Measurements from ENCODE around the gene PABPN1L.

The PABPN1L gene

DNA sequence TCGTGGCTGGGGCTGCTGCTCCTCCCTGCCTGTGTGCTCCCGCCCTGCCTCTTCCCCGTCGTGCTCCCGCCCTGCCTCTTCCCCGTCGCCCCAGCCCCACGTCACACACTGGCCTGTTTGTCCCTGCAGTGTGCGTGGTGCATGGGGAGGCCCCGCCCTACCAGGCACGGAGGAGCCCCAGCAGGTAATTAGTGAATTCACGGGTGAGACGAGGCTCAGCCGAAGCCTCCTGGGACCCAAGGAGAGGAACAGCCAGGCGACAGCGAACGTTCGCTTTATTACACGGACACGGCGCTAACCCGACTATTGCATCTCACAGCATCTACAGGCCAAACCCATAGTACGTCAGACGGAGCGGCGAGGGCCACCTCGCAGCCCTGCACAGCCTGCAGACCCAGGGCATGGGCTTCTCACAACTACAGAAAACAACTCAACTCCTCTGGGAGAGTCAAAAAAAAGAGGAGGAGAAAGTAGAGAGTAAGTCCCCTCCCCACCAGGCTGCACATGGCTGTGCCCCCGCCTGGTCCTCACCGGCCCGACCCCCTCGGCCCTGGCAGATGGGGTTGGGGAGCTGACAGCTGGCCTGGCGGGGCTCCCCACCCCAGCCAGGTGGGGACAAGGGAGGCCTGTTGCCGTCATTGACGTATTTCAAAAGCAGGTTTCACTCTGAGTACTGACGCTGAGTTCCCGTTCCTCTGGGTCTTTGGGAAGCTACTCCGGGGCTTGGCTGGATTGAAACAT, 4.3 kb upstream of the PABPN1L start:
- Histone ChIP-seq H3K4ac (ENCODE audit: low read depth, low read length) (no peak overlapping the region), H2BK5ac (ENCODE audit: low read depth, low read length, poor library complexity) (no peak overlapping the region), H4K8ac (ENCODE audit: low read depth, low read length) (no peak overlapping the region), H4K91ac (ENCODE audit: low read depth, low read length) (no peak overlapping the region), H2BK12ac (ENCODE audit: low read length) (no peak overlapping the region), H3K14ac (ENCODE audit: low read length) (no peak overlapping the region), H3K9ac (ENCODE audit: low read length) (no peak overlapping the region), H2BK120ac (ENCODE audit: insufficient read depth, low read length, poor library complexity) (no peak overlapping the region), H3K27ac (ENCODE audit: low read depth, low read length) (no peak overlapping the region), H2AK5ac (ENCODE audit: low read length) (no peak overlapping the region), H3K4me1 (ENCODE audit: control insufficient read depth in 1 of 2, insufficient read depth in 2 of 2, low read length in 2 of 2) (no peaks in the 10 kb centered on the region), H3K79me2 (ENCODE audit: control insufficient read depth, insufficient read depth, low read length, poor library complexity) (no peaks in the 10 kb centered on the region), H3K4me2 (ENCODE audit: low read length) (no peak overlapping the region), H4K12ac (ENCODE audit: low read depth, low read length) (no peak overlapping the region), H3K27me3 (ENCODE audit: insufficient read depth, low read length) (no peaks in the 10 kb centered on the region), H3K18ac (ENCODE audit: low read length) (no peak overlapping the region), H3K4me3 (ENCODE audit: low read depth, low read length) (no peak overlapping the region), H3K79me1 (ENCODE audit: low read length) (no peaks in the 10 kb centered on the region), H2AFZ (ENCODE audit: insufficient read depth, low read length, poor library complexity) (no peak overlapping the region), H3K36me3 (ENCODE audit: control insufficient read depth in 1 of 2, insufficient read depth in 2 of 2, low read length in 2 of 2) (no peaks in the 10 kb centered on the region), H3K9me3 (ENCODE audit: insufficient read depth, low read depth, low read length) (no peaks in the 10 kb centered on the region), H3K23ac (ENCODE audit: low read length) (no peak overlapping the region)
- no peak for DNase-seq
- WGBS (ENCODE audit: extremely low coverage, insufficient coverage, insufficient read length) = no CpG with 5 or more reads among the region's 37 CpGs

DNA sequence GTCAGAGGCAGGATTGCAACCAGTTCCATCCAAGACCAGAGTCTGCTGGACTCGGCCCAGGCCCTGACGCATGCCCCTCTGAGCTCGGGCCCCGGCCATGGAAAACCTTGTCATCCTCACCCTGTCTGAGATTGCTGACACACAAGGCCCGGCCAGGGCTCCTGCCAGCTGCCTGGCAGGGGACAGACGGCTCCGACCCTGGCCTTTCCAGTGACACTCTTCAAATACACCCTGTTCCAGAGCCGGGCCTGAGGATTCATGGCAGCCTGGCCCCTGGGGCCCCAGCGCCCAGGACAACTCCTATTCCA, 3.2 kb upstream of the PABPN1L start:
- H4K8ac ChIP-seq (ENCODE audit: low read depth, low read length) = no peak overlapping the region
- H3K14ac ChIP-seq (ENCODE audit: low read length) = no peak overlapping the region
- H2BK5ac ChIP-seq (ENCODE audit: low read depth, low read length, poor library complexity) = no peak overlapping the region
- no peak overlapping the region for H4K91ac ChIP-seq (ENCODE audit: low read depth, low read length)
- no peak overlapping the region for H2AK5ac ChIP-seq (ENCODE audit: low read length)
- no peak overlapping the region for H2BK120ac ChIP-seq (ENCODE audit: insufficient read depth, low read length, poor library complexity)
- no peak overlapping the region for H3K27ac ChIP-seq (ENCODE audit: low read depth, low read length)
- no peak overlapping the region for H3K4ac ChIP-seq (ENCODE audit: low read depth, low read length)
- H3K36me3 ChIP-seq (ENCODE audit: control insufficient read depth in 1 of 2, insufficient read depth in 2 of 2, low read length in 2 of 2) = no peaks in the 10 kb centered on the region
- no peaks in the 10 kb centered on the region for H3K27me3 ChIP-seq (ENCODE audit: insufficient read depth, low read length)
- no peaks in the 10 kb centered on the region for H3K79me1 ChIP-seq (ENCODE audit: low read length)
- no peak overlapping the region for H2AFZ ChIP-seq (ENCODE audit: insufficient read depth, low read length, poor library complexity)
- H2BK12ac ChIP-seq (ENCODE audit: low read length) = no peak overlapping the region
- no peak overlapping the region for H3K18ac ChIP-seq (ENCODE audit: low read length)
- no peak overlapping the region for H3K4me3 ChIP-seq (ENCODE audit: low read depth, low read length)
- H3K23ac ChIP-seq (ENCODE audit: low read length) = no peak overlapping the region
- H3K9me3 ChIP-seq (ENCODE audit: insufficient read depth, low read depth, low read length) = no peaks in the 10 kb centered on the region
- WGBS (ENCODE audit: extremely low coverage, insufficient coverage, insufficient read length) = no CpG with 5 or more reads among the region's 9 CpGs
- DNase-seq = no peak
- H3K4me2 ChIP-seq (ENCODE audit: low read length) = no peak overlapping the region
- H3K4me1 ChIP-seq (ENCODE audit: control insufficient read depth in 1 of 2, insufficient read depth in 2 of 2, low read length in 2 of 2) = no peaks in the 10 kb centered on the region
- H3K79me2 ChIP-seq (ENCODE audit: control insufficient read depth, insufficient read depth, low read length, poor library complexity) = no peaks in the 10 kb centered on the region
- no peak overlapping the region for H4K12ac ChIP-seq (ENCODE audit: low read depth, low read length)
- H3K9ac ChIP-seq (ENCODE audit: low read length) = no peak overlapping the region

DNA sequence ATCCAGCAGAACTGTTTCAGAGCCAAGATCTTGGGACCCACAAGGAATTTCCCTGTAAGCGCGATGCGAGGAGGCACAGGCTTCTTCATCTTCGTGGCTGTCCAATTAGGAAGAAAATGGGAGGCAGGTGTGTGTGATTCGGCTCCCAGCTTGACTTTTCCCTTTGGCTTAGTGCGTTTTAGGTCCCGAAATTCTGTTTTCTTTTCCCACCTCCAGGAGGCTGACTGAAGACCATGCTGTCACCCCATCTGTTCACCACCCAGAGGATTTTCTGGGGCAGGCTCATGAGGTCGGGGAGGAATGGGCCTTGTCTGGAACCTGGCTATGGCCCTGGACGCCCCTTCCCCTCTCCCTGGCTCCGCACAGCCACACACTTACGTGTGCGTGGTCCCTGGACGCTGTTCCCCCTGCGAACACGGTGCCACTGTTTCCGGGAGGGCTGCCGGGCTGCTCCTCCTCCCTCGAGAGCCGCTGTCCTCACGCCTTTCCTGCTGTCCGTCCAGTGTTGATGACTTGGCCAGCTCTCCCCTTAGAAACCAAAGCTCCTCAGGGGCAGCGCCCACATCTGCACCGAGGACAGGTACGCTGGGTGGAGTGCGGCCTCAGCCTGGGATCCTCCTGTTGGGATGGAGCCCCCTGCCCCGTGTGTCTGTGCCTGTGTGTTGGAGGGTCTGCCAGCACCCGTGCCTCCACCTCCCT, 2.7 kb upstream of the PABPN1L start:
- no peak overlapping the region for H3K9ac ChIP-seq (ENCODE audit: low read length)
- H3K27ac ChIP-seq (ENCODE audit: low read depth, low read length) = no peak overlapping the region
- no peak overlapping the region for H4K91ac ChIP-seq (ENCODE audit: low read depth, low read length)
- no peaks in the 10 kb centered on the region for H3K79me2 ChIP-seq (ENCODE audit: control insufficient read depth, insufficient read depth, low read length, poor library complexity)
- no CpG with 5 or more reads among the region's 27 CpGs for WGBS (ENCODE audit: extremely low coverage, insufficient coverage, insufficient read length)
- no peak overlapping the region for H4K8ac ChIP-seq (ENCODE audit: low read depth, low read length)
- H3K18ac ChIP-seq (ENCODE audit: low read length) = no peak overlapping the region
- no peak for DNase-seq
- no peaks in the 10 kb centered on the region for H3K4me1 ChIP-seq (ENCODE audit: control insufficient read depth in 1 of 2, insufficient read depth in 2 of 2, low read length in 2 of 2)
- H3K4me2 ChIP-seq (ENCODE audit: low read length) = no peak overlapping the region
- H3K23ac ChIP-seq (ENCODE audit: low read length) = no peak overlapping the region
- no peak overlapping the region for H3K14ac ChIP-seq (ENCODE audit: low read length)
- H3K4me3 ChIP-seq (ENCODE audit: low read depth, low read length) = no peak overlapping the region
- H3K9me3 ChIP-seq (ENCODE audit: insufficient read depth, low read depth, low read length) = no peaks in the 10 kb centered on the region
- H3K4ac ChIP-seq (ENCODE audit: low read depth, low read length) = no peak overlapping the region
- no peak overlapping the region for H4K12ac ChIP-seq (ENCODE audit: low read depth, low read length)
- no peaks in the 10 kb centered on the region for H3K79me1 ChIP-seq (ENCODE audit: low read length)
- H2AK5ac ChIP-seq (ENCODE audit: low read length) = no peak overlapping the region
- no peak overlapping the region for H2AFZ ChIP-seq (ENCODE audit: insufficient read depth, low read length, poor library complexity)
- no peak overlapping the region for H2BK5ac ChIP-seq (ENCODE audit: low read depth, low read length, poor library complexity)
- no peaks in the 10 kb centered on the region for H3K36me3 ChIP-seq (ENCODE audit: control insufficient read depth in 1 of 2, insufficient read depth in 2 of 2, low read length in 2 of 2)
- no peaks in the 10 kb centered on the region for H3K27me3 ChIP-seq (ENCODE audit: insufficient read depth, low read length)
- H2BK12ac ChIP-seq (ENCODE audit: low read length) = no peak overlapping the region
- H2BK120ac ChIP-seq (ENCODE audit: insufficient read depth, low read length, poor library complexity) = no peak overlapping the region

DNA sequence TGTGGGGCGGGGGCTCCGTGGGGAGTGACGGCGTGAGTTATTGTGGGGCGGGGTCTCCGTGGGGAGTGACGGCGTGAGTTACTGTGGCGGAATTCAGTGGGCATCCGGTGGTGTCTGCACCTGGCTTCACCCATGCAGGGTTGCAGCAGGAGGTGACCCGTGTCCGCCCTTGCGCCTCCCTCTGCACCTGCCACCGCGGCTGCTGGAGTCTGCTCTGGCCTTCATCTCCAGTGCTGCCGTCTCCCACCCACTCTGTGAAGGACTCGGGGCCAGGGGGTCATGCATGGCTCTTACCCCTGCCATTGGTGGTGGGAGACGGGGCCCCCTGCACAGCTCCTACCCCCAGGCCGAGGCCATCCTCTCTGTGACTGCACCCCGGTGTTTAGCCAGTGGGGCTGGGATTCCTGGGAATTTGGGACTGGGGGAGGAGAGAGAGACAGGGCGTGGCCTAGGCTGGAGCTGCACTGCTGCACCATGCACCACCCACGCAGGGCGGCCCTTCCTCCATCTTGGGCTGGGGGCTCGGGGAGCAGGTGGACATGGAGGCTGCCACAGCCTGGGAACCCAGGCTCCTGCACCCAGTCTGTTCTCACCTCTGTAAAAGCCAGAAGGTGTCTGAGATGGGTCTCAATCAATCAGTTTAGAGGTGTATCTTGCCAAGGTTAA, 1.3 kb upstream of the PABPN1L start:
- H3K79me2 ChIP-seq (ENCODE audit: control insufficient read depth, insufficient read depth, low read length, poor library complexity) = no peaks in the 10 kb centered on the region
- no peak overlapping the region for H3K9ac ChIP-seq (ENCODE audit: low read length)
- no peak overlapping the region for H3K14ac ChIP-seq (ENCODE audit: low read length)
- no peaks in the 10 kb centered on the region for H3K27me3 ChIP-seq (ENCODE audit: insufficient read depth, low read length)
- no peak overlapping the region for H2AK5ac ChIP-seq (ENCODE audit: low read length)
- H3K18ac ChIP-seq (ENCODE audit: low read length) = no peak overlapping the region
- WGBS (ENCODE audit: extremely low coverage, insufficient coverage, insufficient read length) = no CpG with 5 or more reads among the region's 24 CpGs
- H3K23ac ChIP-seq (ENCODE audit: low read length) = no peak overlapping the region
- no peak overlapping the region for H2BK5ac ChIP-seq (ENCODE audit: low read depth, low read length, poor library complexity)
- no peak overlapping the region for H4K12ac ChIP-seq (ENCODE audit: low read depth, low read length)
- no peak overlapping the region for H4K91ac ChIP-seq (ENCODE audit: low read depth, low read length)
- no peak for DNase-seq
- no peak overlapping the region for H3K4ac ChIP-seq (ENCODE audit: low read depth, low read length)
- H2AFZ ChIP-seq (ENCODE audit: insufficient read depth, low read length, poor library complexity) = no peak overlapping the region
- H3K4me2 ChIP-seq (ENCODE audit: low read length) = no peak overlapping the region
- H3K27ac ChIP-seq (ENCODE audit: low read depth, low read length) = no peak overlapping the region
- H2BK12ac ChIP-seq (ENCODE audit: low read length) = no peak overlapping the region
- H3K36me3 ChIP-seq (ENCODE audit: control insufficient read depth in 1 of 2, insufficient read depth in 2 of 2, low read length in 2 of 2) = peaks cover 0 to 4% of the 10 kb centered on the region in 2 experiments
- no peak overlapping the region for H4K8ac ChIP-seq (ENCODE audit: low read depth, low read length)
- no peaks in the 10 kb centered on the region for H3K4me1 ChIP-seq (ENCODE audit: control insufficient read depth in 1 of 2, insufficient read depth in 2 of 2, low read length in 2 of 2)
- H3K9me3 ChIP-seq (ENCODE audit: insufficient read depth, low read depth, low read length) = peaks cover 2% of the 10 kb centered on the region
- no peak overlapping the region for H2BK120ac ChIP-seq (ENCODE audit: insufficient read depth, low read length, poor library complexity)
- no peak overlapping the region for H3K4me3 ChIP-seq (ENCODE audit: low read depth, low read length)
- H3K79me1 ChIP-seq (ENCODE audit: low read length) = no peaks in the 10 kb centered on the region
